ENCODE results near the gene DYRK1A. TPM values are rescaled to one million over a fixed set of nuclear protein-coding genes. Genes with fewer than 3 reads are reported as not detected.

DYRK1A gene
- polyA plus RNA-seq, 1 donor from 2014 or later: 94.8 TPM

GRCh38 chr21:37398697-37399096 lies 32.1 kb downstream of the DYRK1A start:
- H3K4me2 ChIP-seq (ENCODE audit: low read length): no peak overlapping the region
- peaks cover 98% of the 10 kb centered on the region for H3K79me2 ChIP-seq (replicated peaks; ENCODE audit: insufficient read depth, low read length)
- H3K9me2 ChIP-seq (ENCODE audit: insufficient read depth, low read length): no peaks in the 10 kb centered on the region
- H2AFZ ChIP-seq (ENCODE audit: low read depth, low read length): no peak overlapping the region
- no peaks in the 10 kb centered on the region for H3K27me3 ChIP-seq (ENCODE audit: insufficient read depth, low read depth, low read length)
- H3K9ac ChIP-seq (ENCODE audit: low read length): no peak overlapping the region
- no peak overlapping the region for H3K4me3 ChIP-seq (ENCODE audit: low read length)
- H3K9me3 ChIP-seq (ENCODE audit: low read length): no peaks in the 10 kb centered on the region
- no peak overlapping the region for H3K27ac ChIP-seq (ENCODE audit: low read length)
- no peak for TF ChIP-seq RAD21 (conservative IDR thresholded peaks at IDR 0.05)
- no peaks in the 10 kb centered on the region for H3K36me3 ChIP-seq (ENCODE audit: insufficient read depth, low read length)
- peaks cover 16% of the 10 kb centered on the region for H4K20me1 ChIP-seq (ENCODE audit: insufficient read depth)
- H3F3A ChIP-seq (ENCODE audit: insufficient read depth, low read length, poor library complexity, severe bottlenecking): no peaks in the 10 kb centered on the region

- Histone ChIP-seq H3K9me2 (ENCODE audit: insufficient read depth, low read length) (no peaks in the 10 kb centered on the region), H3K27ac (ENCODE audit: low read length) (no peak overlapping the region), H3F3A (ENCODE audit: insufficient read depth, low read length, poor library complexity, severe bottlenecking) (no peaks in the 10 kb centered on the region), H3K4me2 (ENCODE audit: low read length) (no peak overlapping the region), H3K79me2 (replicated peaks; ENCODE audit: insufficient read depth, low read length) (peaks cover 96% of the 10 kb centered on the region), H4K20me1 (ENCODE audit: insufficient read depth) (peaks cover 27% of the 10 kb centered on the region), H3K27me3 (ENCODE audit: insufficient read depth, low read depth, low read length) (no peaks in the 10 kb centered on the region), H3K9ac (ENCODE audit: low read length) (no peak overlapping the region), H3K36me3 (ENCODE audit: insufficient read depth, low read length) (no peaks in the 10 kb centered on the region), H2AFZ (ENCODE audit: low read depth, low read length) (no peak overlapping the region), H3K4me3 (ENCODE audit: low read length) (no peak overlapping the region), H3K9me3 (ENCODE audit: low read length) (no peaks in the 10 kb centered on the region)
- TF ChIP-seq SMC3 (conservative IDR thresholded peaks at IDR 0.05; ENCODE audit: poor library complexity): no peak
- no peak for TF ChIP-seq POLR2AphosphoS5 (IDR thresholded peaks at IDR 0.05)
- TF ChIP-seq RAD21 (conservative IDR thresholded peaks at IDR 0.05): no peak
- no peak for TF ChIP-seq CTCF (IDR thresholded peaks at IDR 0.05; ENCODE audit: poor library complexity, severe bottlenecking)
- TF ChIP-seq TAF1 (IDR thresholded peaks at IDR 0.05; ENCODE audit: low read depth): no peak
- TF ChIP-seq, protein P1, sequence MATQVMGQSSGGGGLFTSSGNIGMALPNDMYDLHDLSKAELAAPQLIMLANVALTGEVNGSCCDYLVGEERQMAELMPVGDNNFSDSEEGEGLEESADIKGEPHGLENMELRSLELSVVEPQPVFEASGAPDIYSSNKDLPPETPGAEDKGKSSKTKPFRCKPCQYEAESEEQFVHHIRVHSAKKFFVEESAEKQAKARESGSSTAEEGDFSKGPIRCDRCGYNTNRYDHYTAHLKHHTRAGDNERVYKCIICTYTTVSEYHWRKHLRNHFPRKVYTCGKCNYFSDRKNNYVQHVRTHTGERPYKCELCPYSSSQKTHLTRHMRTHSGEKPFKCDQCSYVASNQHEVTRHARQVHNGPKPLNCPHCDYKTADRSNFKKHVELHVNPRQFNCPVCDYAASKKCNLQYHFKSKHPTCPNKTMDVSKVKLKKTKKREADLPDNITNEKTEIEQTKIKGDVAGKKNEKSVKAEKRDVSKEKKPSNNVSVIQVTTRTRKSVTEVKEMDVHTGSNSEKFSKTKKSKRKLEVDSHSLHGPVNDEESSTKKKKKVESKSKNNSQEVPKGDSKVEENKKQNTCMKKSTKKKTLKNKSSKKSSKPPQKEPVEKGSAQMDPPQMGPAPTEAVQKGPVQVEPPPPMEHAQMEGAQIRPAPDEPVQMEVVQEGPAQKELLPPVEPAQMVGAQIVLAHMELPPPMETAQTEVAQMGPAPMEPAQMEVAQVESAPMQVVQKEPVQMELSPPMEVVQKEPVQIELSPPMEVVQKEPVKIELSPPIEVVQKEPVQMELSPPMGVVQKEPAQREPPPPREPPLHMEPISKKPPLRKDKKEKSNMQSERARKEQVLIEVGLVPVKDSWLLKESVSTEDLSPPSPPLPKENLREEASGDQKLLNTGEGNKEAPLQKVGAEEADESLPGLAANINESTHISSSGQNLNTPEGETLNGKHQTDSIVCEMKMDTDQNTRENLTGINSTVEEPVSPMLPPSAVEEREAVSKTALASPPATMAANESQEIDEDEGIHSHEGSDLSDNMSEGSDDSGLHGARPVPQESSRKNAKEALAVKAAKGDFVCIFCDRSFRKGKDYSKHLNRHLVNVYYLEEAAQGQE (IDR thresholded peaks at IDR 0.05; ENCODE audit: borderline replicate concordance): no peak
- no peak for TF ChIP-seq EZH2 (IDR thresholded peaks at IDR 0.05; ENCODE audit: borderline replicate concordance, insufficient read depth, low read length, poor library complexity, severe bottlenecking)
- TF ChIP-seq MXI1 (conservative IDR thresholded peaks at IDR 0.05; ENCODE audit: poor library complexity, severe bottlenecking): no peak
- TF ChIP-seq EP300 (conservative IDR thresholded peaks at IDR 0.05; ENCODE audit: poor library complexity, severe bottlenecking): no peak
Observed at GRCh38 chr21:37402251-37402867, 35.8 kb downstream of the DYRK1A start.
